NCI-H345 treated with DMSO at 0.1 percent for 48 hours (cell line): Measurements from ENCODE around the gene SEC16B.
A peak's percentile ranks its signal among the peaks of the same experiment; 100 is the strongest.

Experiments
- DNase-seq: peaks from one replicate; lab custom pipeline; 2025; ENCODE audit not compliant: unreplicated experiment; lab: John Stamatoyannopoulos, UW

The SEC16B gene

GRCh38 chr1:177977141-177977540 is 7.3 kb upstream of the SEC16B start:
- no peak for DNase-seq

DNA sequence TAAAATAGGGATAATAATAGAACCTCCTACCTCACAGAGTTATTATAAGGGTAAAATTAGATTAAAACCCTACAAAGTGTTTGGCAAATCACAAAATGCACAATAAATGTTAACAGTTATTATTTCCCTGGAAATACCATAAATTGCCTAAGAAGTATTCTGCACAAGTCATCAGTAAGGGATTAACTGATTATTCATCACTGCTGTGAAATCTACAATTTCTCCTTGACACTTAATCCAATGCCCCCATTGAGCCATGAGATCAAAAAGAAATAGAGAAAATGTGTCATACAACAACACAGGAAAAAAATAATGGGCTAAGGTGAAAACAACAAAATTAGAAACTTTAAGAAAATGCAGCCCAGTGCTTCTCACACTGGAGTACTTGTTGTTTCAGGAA is 6.7 kb upstream of the SEC16B start:
- no peak for DNase-seq

DNA sequence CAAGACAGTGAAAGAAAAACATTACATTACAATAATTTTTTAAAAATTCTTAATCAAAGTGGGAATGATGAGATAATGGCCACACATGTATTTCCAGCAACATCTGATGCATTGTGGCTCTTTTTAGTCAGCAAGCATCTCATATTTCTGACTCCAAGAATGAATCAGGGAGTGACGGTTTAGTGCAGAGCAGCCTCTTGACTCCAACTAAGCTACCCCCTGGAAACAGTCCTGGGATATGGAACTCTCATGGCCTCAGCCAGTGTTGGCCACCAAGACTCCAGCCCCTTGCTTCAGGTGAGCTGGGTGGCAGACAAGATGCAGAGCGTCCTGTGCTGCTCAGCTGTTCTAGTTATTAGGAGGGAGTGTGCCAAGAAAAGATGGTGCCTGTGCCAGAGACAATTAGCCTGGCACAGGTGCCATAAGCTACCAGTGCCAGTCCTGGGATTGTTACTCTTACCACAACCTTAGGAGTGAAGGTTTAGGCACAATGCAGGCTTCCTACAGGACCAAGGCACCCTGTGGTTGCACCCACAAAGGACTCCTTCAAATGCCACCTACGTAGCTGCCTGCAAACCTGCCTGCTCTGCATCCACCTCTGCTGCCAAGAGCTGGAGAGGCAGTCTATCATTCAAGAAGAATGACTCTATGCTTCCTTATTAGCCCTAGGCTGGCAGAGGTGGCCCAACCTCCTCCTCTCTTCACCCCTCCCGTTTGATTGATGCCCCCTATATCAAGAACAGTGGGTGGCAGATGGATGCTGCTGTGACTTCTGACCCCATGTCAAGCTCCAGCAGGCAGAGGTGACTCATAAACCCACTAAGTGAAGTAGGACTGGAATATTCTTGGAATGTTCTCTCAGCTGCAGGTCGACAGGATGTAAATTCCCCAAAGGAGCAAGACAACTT is 6.0 kb upstream of the SEC16B start:
- no peak for DNase-seq

GRCh38 chr1:177973585-177973984 is 3.7 kb upstream of the SEC16B start:
- DNase-seq = no peak

GRCh38 chr1:177969109-177969508 is 749 bp downstream of the SEC16B start:
- DNase-seq = no peak

DNA sequence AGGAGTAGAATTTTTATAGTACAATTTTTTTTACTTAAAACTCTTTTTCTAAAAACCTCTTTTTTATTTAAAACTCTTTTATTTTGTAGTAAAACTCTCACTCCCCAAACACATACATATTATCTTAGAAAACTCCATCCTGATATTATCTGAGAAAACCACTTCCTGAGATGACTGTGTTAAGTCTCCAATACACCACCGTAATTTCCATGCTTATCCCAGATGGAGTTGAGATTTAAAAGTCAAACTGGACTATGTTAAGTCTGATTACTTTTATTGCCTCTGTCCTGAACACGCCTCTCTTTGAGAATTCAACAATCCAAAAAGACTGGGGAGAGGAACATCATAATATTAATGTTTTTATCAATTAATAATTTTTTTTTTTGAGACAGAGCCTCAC is 3.7 kb downstream of the SEC16B start:
- DNase-seq = no peak

DNA sequence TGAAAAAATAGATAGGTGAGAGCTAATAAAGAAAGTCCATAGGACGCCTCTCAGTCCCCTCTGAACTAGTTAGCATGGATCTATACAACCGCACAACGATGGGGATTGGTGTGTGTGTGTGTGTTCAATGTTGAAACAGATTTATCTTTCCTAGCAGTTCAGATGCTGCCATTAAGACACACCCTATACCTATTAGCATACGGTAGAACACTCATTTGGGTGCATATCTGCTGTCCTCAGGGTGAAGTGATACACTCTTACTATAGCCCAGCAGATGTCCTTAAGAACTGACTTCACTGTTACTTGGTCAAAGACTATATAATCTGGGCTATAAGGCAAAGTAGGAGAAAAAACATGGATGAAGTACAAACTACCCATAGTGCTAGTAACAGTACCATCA is 4.6 kb downstream of the SEC16B start:
- DNase-seq = no peak

GRCh38 chr1:177964336-177964735 is 5.5 kb downstream of the SEC16B start:
- no peak for DNase-seq

GRCh38 chr1:177960939-177961622 is 8.8 kb downstream of the SEC16B start:
- no peak for DNase-seq

- peak; percentile 21 for DNase-seq
Measured at GRCh38 chr1:177959811-177960515, 9.9 kb downstream of the SEC16B start.

DNA sequence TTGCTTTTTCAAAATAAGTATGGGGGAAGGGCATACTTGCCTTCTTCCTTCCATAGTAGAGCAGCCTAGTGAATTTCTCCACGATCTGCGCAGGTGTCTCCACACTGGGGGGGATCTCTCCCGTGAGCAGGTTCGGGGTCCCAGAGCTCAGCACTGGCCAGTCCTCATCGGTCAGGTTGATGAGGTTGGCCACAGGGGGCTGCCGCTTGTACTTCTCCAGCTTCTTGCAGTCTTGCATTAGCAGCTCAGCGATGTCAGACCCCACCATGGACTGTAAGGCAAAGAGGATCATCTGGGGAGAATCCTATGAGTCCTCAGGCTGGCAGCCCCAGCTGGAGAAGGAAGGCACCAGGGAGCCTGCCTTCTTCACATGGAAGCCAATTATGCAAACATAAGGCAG is 11.8 kb downstream of the SEC16B start:
- DNase-seq = no peak

- DNase-seq = no peak
Measured at GRCh38 chr1:177954076-177954475, 15.8 kb downstream of the SEC16B start.

GRCh38 chr1:177953549-177953948 is 16.3 kb downstream of the SEC16B start:
- no peak for DNase-seq

DNA sequence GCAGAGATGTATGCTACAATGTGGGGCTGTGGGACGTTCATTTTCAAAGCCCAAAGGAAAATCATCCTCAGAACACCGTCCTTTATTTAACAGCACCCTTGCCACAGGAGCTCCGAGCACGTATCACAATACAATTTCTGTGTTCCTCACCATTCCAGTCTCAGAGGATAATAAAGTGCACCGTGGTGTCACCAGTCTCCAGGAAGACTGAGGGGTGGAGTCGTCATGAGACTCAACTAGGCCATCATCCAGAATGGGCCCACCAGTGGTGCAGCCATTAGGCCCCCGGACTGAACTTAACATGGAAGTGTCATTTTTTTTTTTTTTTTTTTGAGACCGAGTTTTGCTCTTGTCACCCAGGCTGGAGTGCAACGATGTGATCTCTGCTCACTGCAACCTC is 17.2 kb downstream of the SEC16B start:
- no peak for DNase-seq

DNA sequence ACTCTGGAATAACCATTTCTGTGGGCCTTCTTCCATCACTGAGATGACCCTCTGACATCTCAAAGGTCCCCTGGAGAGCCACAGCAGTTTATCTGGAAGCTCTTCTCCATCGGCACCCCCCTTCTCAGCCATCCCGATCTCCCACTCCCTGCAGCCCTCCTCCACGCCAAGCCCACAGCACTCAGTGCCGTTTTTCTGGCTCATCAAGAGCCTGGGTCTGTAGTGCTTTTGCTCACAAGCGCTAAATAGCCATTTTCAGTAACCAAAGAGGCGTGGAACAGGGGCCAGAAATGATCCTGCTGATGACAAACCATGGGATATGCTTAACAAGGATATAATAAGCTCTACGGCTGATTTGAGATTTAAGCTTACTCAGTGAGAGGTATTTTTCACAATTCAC is 17.6 kb downstream of the SEC16B start:
- no peak for DNase-seq

- DNase-seq = no peak
Measured at GRCh38 chr1:177950506-177950905, 19.4 kb downstream of the SEC16B start.

DNA sequence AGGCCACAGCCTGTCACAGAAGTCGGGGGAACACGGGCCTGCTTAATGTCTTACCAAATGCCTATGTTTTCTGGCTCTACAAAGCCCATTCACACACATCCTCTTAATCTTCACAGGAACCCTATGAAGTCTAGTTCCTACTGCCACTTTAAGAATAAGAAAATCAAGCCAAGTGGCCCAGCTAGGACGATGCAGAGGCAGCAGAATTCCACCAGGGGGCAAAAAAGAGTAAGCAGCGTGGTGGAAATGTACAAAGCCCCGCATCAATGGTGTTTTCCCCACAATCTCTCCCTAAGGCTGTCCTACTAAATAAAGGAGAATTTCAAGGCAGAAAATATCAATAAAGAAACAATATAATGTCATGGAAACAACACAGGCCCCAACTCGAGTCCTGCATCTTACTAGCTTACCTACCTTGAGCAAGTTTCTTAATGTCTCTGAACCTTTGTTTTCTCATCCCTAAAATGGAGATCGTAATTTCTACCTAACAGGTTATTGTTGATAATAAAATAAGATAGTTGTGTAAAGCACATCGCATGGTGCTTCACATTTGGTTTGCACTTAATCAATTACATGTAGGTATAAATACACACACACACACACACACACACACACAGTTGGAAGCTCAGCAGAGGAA is 21.4 kb downstream of the SEC16B start:
- DNase-seq = peak; percentile 58

- DNase-seq = no peak
Measured at GRCh38 chr1:177947623-177948022, 22.2 kb downstream of the SEC16B start.

DNA sequence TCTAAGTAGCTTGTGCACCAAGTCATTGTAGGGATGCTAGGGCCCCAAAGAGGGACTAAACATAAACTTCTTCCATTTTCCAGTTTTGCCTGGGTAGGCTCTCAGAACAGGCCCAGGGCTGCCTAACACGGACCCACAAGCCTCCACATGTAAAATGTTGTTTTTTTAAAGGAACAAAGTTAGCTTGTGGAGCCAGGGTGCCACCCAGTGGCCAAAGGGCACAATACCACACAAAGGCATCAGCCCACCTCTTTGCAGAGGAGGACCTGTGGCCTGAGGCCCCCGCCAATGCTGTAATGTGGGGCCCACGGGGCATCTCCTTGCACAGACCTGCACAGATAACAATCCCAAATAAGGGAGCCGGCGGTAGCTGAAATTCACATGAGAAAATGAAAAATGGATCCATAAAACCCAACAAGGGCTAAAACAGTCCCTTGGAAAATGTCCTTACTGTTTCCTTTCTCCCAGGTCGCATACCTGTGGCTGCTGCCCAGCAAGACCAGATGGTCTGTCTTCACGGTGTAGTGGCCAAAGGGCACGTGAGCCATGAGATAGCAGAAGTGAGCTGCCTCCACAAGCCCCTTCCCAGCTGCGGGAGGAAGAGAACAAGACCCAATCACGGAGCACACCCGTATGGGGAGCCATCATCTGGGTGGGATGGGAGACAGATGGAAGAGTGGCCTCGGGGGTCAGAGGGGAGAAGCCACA is 23.8 kb downstream of the SEC16B start:
- peak; percentile 34 for DNase-seq

DNA sequence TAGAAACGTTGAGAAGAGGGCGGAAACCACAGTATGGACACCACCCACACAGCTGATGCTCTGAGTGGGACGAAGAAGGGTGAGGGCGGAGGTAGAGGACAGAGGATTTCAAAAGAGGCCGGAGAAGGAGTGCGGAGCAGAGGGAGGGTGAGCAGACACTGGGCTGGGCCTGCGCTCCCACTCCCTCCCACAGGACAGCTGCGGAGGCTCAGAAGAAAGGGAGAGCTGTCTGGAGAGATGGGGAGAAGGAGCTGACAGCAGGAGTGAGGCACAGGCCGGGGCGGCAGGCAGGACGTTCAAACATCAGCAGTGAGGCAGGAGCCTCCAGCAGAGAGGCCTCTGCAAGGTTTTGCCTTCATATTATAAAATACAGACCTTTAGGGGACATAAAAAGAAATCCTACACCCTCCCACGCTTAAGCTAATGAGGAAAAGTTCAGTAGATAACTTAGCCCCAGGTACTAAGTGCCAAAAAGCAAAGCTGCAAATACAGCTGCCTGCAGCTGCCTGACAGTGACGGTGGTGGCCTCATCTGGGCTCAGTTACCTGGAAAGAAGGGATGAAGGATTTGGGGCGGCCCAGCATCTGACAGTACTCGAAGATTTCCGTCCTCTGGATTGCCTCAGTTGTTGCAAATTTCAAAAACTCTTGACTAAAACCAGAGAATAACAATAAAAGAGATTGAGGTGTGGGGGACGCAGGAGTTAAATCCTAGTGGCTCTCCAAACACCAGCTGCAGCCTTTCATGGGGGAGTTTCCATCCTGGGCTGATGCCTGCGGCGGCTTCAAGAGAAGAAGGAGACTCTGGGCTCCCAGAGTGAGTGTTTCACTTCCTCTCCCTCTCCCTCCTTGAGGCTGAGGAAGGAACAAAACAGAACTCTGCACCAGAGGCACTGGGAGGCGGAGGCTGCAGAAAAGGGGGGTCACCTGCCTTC is 25.6 kb downstream of the SEC16B start:
- DNase-seq = no peak
